MM.1S (cell line): ENCODE data around the gene DNAJB14.

Experiments
- EZH2 ChIP-seq: fragments of 300-600 bp; sonication (generic); optimal IDR thresholded peaks from 2 replicates; pipeline ENCODE3; 2017; ENCODE audit warnings: low read depth, mild to moderate bottlenecking, antibody characterized with exemption, low read length, mixed read lengths
- EZH2phosphoT487 ChIP-seq: fragments of 300-600 bp; sonication (generic); IDR thresholded peaks from 2 replicates; pipeline ENCODE4 v1.6.1; 2018; ENCODE audit warnings: antibody characterized with exemption, low read length
- TF ChIP-seq, protein P1 (sequence below): fragments of 300-600 bp; sonication (generic); IDR thresholded peaks from 2 replicates; pipeline ENCODE4 v1.5.1; 2016; ENCODE audit warnings: antibody characterized with exemption, low read length, mixed read lengths

DNA sequence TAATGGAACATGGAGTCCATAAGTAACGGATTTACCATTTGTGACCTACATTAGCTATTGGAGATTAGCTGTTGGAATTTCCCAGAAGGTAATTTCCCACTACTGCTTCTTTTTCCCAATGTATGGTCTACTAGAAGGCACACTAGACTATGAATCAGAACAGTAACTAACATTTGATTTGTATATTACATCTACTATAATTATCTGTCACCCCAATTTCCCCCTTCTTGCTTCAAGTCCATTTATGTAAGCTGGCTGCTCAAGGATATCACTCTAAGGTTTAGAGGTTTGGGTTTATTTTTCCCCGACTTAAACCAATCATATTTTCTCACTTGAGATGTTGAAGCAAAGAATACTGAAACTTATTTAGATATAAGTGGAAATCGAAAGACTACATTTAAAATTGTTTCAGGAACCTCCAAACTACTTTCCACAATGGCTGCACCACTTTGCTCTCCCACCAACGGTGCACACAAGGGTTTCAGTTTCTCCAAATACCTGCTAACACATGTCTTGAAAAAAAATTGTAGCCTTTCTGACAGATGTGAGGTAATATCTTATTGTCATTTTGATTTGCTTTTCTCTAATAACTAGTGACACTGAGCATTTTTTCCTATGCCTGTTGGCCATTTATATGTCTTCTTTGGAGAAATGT, 37.0 kb upstream of the DNAJB14 start:
- TF ChIP-seq, protein P1, sequence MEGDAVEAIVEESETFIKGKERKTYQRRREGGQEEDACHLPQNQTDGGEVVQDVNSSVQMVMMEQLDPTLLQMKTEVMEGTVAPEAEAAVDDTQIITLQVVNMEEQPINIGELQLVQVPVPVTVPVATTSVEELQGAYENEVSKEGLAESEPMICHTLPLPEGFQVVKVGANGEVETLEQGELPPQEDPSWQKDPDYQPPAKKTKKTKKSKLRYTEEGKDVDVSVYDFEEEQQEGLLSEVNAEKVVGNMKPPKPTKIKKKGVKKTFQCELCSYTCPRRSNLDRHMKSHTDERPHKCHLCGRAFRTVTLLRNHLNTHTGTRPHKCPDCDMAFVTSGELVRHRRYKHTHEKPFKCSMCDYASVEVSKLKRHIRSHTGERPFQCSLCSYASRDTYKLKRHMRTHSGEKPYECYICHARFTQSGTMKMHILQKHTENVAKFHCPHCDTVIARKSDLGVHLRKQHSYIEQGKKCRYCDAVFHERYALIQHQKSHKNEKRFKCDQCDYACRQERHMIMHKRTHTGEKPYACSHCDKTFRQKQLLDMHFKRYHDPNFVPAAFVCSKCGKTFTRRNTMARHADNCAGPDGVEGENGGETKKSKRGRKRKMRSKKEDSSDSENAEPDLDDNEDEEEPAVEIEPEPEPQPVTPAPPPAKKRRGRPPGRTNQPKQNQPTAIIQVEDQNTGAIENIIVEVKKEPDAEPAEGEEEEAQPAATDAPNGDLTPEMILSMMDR: no peak
- TF ChIP-seq EZH2 (no peak), EZH2phosphoT487 (no peak)
